Pancreas (tissue), 10 donors: ENCODE results near the gene FMN2. TPM values are rescaled to one million over a fixed set of nuclear protein-coding genes. Genes with fewer than 3 reads are reported as not detected.

Source experiments
- ATAC-seq, 4 donors: fragments of 200-7000 bp; cut with Tn5 transposase; one replicate each; pipeline versions ENCODE4 v1.8.0 to v1.9.1; 2020; ENCODE audit warnings: mild to moderate bottlenecking in 4 of 4, moderate library complexity in 4 of 4
- DNase-seq, 6 donors: peaks; one replicate each; pipeline ENCODE4 v3.0.0-alpha.2; 2020
- FAIRE-seq: peaks from 2 replicates; lab custom pipeline; 2012; peaks lifted over from hg19 to GRCh38; lab: Jason Lieb, UNC
- H3K27ac ChIP-seq, 4 donors: fragments of 200-600 bp; sonication (generic); 1 replicate in 3 of 4; 2 replicates in 1 of 4; pipeline versions ENCODE4 v1.5.0 to v1.8.0; 2020
- H3K27me3 ChIP-seq, 4 donors: fragments of 200-600 bp; one replicate each; pipeline ENCODE4 v1.8.0; 2021
- H3K36me3 ChIP-seq, 3 donors: fragments of 200-600 bp; sonication (generic) in 1 of 3; one replicate each; pipeline versions ENCODE4 v1.5.0 to v1.8.0; 2020 to 2021
- H3K4me1 ChIP-seq, 3 donors: fragments of 200-600 bp; one replicate each; pipeline ENCODE4 v1.8.0; 2021
- H3K4me3 ChIP-seq, 4 donors: fragments of 200-600 bp; sonication (generic) in 2 of 4; one replicate each; pipeline versions ENCODE4 v1.5.0 to v1.8.0; 2020 to 2021
- H3K9me3 ChIP-seq, 4 donors: fragments of 200-600 bp; one replicate each; pipeline ENCODE4 v1.8.0; 2021
- CTCF ChIP-seq, 4 donors: fragments of 200-600 bp; sonication (generic) in 3 of 4; IDR thresholded peaks; one replicate each; pipeline versions ENCODE4 v1.5.0 to v1.8.0; 2021; ENCODE audit warnings: antibody characterized with exemption in 4 of 4
- WGBS, 2 donors: extraction: QIAGEN DNeasy Blood & Tissue Kit; methylation state at CpG; one replicate each; pipeline ENCODE4 v1.1.7; 2013; 5-methylcytosine and 5-hydroxymethylcytosine counted together
- intact Hi-C, 3 donors: fragments of 100-400 bp; cut with DNase I; formaldehyde crosslinking; loops; one replicate each; pipeline versions ENCODE4 v1.11.1 to v1.14.2; 2022
- polyA plus RNA-seq, 2 donors: library from polyadenylated mRNA; stranded (reverse); fragments of 200-250 nt; gene quantifications; one replicate each; pipeline ENCODE4 v1.2.3, GENCODE V29; 2013
- total RNA-seq, 6 donors: library from RNA; stranded (reverse); fragmentation: NEBNext Ultra II Directional in 4 of 6; extraction: Animal tissue kit (Norgen Biotek cat#: 25700) in 4 of 6; gene quantifications; one replicate each; pipeline versions ENCODE4 v1.2.1 to v1.2.4, GENCODE V29; 2021 to 2023
- donor health status: healthy with polysubstance abuse.
- donor health status: DM: no; HTN: no; CAD: no; lungs with moderate emphysema.
- donor health status: DM: no; HTN: no; CAD: no.
- donor health status: control.
- donor health status: control.
- donor health status: Bipolar disorder and iron deficiency.
- donor health status: DM: yes; HTN: yes; CAD: no.
- donor health status: DM: no; HTN: no; CAD: no.
- donor health status: DM: no; HTN: no; CAD: no.
- donor health status: DM: yes; HTN: yes; CAD: no.

Gene FMN2
- total and polyA plus RNA-seq, 8 donors: 0.56 to 8.2 (median 2.0) TPM

- H3K27ac ChIP-seq: no peak overlapping the region
- H3K4me1 ChIP-seq: no peaks in the 10 kb centered on the region
- intact Hi-C loops: no loop called here
- H3K4me3 ChIP-seq: no peak overlapping the region
- FAIRE-seq (no peak), DNase-seq (no peak), ATAC-seq (no peak)
- no peaks in the 10 kb centered on the region for H3K9me3 ChIP-seq
- H3K27me3 ChIP-seq: peaks cover 0 to 24% (median 4%) of the 10 kb centered on the region in 4 donors
- no peaks in the 10 kb centered on the region for H3K36me3 ChIP-seq
- WGBS, 2 donors: 23 to 35% methylated on average over 2 of the region's 2 CpGs
- no peak for TF ChIP-seq CTCF (IDR thresholded peaks at IDR 0.05)
Observed at GRCh38 chr1:240090014-240090413, 1.7 kb upstream of the FMN2 start.

GRCh38 chr1:240090957-240091600, 604 bp upstream of the FMN2 start:
- no peak overlapping the region for H3K27ac ChIP-seq
- ATAC-seq (no peak), FAIRE-seq (no peak), DNase-seq (no peak)
- H3K4me1 ChIP-seq: no peaks in the 10 kb centered on the region
- TF ChIP-seq CTCF (IDR thresholded peaks at IDR 0.05): no peak
- no peaks in the 10 kb centered on the region for H3K36me3 ChIP-seq
- intact Hi-C loops: no loop called here
- no peaks in the 10 kb centered on the region for H3K9me3 ChIP-seq
- H3K27me3 ChIP-seq: peaks cover 0 to 24% (median 4%) of the 10 kb centered on the region in 4 donors
- peak overlapping the region in 1 of 4 donors; percentile 42 for H3K4me3 ChIP-seq
- WGBS, 2 donors: 23 to 35% methylated on average over 5 of the region's 5 CpGs

GRCh38 chr1:240092301-240093119, 827 bp downstream of the FMN2 start:
- ATAC-seq: peak; percentile 35 to 76 (median 66)
- 2 to 3% methylated on average over 57 to 70 of the region's 70 CpGs for WGBS, 2 donors
- no peak for TF ChIP-seq CTCF (IDR thresholded peaks at IDR 0.05)
- Histone ChIP-seq H3K36me3 (no peaks in the 10 kb centered on the region), H3K4me1 (no peaks in the 10 kb centered on the region), H3K9me3 (no peaks in the 10 kb centered on the region), H3K4me3 (peak overlapping the region in 2 of 4 donors; percentile 7 to 42), H3K27ac (no peak overlapping the region), H3K27me3 (peaks cover 0 to 24% (median 4%) of the 10 kb centered on the region in 4 donors)
- intact Hi-C loops: no loop called here
- peak in 3 of 6 donors; percentile 8 to 77 (median 64) for DNase-seq
- no peak for FAIRE-seq

- TF ChIP-seq CTCF (IDR thresholded peaks at IDR 0.05): no peak
- intact Hi-C loops: no loop called here
- peaks cover 0 to 18% (median 4%) of the 10 kb centered on the region in 4 donors for H3K27me3 ChIP-seq
- peak; percentile 28 to 51 (median 42) for ATAC-seq
- no peak overlapping the region for H3K27ac ChIP-seq
- 8 to 10% methylated on average over 55 to 65 of the region's 65 CpGs for WGBS, 2 donors
- no peaks in the 10 kb centered on the region for H3K4me1 ChIP-seq
- H3K9me3 ChIP-seq: no peaks in the 10 kb centered on the region
- no peaks in the 10 kb centered on the region for H3K36me3 ChIP-seq
- peak in 2 of 6 donors; percentile 61 to 62 for DNase-seq
- peak overlapping the region in 1 of 4 donors; percentile 42 for H3K4me3 ChIP-seq
- FAIRE-seq: no peak
Observed at GRCh38 chr1:240093120-240093961, 1.7 kb downstream of the FMN2 start.
